HG03280 (cell line): Measurements from ENCODE around the gene FAM184B.

Source experiments
- ATAC-seq: cut with Tn5 transposase; IDR thresholded peaks from one replicate; pipeline ENCODE4 v1.9.1; 2021; ENCODE audit warnings: mild to moderate bottlenecking, moderate library complexity; ENCODE audit not compliant: unreplicated experiment

FAM184B gene

DNA sequence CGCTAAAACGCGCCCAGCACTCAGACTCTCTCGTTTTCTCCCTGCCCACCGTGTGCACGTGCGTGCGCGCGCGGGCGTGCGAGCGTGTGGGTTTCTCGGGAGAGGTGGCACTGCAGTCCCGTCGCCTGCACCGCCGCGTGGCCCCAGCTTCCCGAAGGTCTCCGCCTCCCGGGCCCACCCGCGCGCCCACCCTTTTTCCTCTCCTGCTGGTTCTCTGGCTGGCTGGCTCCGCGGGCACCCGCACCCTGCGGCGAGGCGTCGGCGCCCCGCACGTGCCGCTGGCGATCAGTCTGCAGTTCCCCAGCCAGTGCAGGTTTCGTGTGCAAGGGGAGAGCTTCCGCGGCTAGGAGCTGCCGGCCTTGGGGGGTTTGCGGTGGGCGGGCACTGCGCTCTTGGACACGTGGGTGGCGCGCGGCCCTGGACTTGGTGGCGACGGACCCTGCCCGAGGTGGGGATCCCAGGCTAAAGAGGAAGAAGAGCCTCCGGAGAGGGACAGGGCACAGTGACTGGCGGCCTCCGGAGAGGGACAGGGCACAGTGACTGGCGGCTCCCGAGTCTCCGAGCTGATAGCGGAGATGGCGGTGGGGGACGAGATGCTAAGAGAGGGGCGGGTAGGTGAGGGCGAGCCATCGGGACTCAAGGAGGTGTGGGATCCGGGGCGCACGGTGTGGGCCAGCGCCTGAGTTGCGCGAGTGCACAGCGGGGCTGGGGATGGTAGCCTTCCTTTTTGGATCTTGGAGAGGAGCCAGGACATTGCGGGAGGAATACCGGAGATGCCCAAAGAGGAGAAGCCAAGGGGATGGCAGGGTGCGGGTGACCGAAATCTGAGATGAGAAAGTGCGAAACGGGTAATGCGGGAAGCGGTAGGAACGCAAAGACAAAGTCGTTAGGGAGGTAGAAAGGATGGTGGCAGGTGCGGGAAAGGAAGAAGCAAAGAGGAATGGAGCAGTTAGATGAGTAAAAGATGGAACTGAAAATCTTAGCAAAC is at the start of gene FAM184B:
Gene FAM184B (minus strand): TSS at position 322 of the 988 bp plus-strand sequence. CDS start 322 bp downstream, outside the sequence.
- ATAC-seq: no peak

DNA sequence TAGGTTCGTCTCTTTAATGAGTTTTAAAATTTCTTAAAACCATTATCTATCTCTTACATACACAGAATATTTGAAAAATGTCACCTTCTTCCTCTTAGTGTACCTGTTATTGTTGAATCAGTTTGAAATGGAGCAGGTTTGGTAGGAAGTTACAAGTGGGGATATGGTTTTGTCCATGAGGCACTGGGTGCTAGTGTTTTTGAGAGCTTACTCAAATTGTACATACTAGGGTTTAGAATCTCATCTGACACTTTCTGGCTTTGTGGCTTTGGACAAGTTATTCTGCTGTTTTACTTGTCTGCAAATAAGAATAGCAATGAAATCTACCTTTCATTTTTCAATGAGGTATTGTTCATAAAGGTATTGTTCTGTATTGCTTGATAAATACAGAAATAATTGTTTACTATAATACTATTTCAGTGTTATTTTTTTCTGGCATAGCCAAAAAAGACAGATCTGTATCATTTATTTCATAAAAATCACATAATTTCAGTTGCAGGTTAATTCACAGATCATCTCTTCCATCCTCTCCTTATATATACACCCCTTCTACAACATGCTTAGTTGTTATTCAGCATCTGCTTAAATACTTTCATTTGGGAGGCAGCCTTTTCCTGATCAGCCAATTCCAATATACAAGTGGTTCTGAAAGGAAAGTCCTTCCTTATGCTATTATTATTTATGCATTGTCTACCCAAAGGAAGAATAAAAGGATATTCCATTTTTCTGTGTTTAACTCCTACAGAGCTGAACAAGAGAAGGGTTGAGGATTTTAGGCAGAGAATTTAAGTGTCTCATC is 42.6 kb upstream of the FAM184B start:
- ATAC-seq: no peak

DNA sequence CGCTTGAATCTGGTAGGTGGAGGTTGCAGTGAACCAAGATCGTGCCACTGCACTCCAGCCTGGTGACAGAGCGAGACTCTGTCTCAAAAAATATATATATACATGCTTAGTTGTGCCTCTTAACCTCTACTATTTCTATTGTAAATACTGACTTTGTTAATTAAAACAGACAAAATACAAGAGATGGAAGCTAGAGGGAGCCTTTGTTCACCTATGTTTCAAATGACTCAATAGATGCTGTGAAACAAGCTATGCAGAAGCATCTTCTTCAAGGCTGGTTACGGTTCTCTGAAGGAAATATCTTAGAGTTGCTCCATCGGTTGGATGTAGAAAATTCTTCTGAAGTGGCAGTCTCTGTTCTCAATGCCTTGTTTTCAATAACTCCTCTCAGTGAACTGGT is 35.6 kb upstream of the FAM184B start:
- ATAC-seq: peak; percentile 74

DNA sequence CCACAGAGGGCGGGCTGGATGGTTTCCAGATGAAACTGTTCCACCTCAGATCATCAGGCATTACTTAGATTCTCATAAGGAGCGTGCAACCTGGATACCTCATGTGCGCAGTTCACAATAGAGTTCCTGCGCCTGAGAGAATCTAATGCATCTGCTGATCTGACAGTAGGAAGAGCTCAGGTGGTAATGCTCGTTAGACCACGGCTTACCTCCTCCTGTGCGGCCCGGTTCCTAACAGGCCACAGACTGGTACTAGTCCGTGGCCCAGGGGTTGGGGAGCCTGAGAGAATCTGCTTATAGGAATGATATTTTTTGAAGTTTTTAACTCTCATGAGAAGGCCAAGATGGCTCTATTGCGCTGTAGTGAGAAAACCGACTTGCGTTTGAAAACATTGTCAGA is 34.7 kb upstream of the FAM184B start:
- no peak for ATAC-seq

DNA sequence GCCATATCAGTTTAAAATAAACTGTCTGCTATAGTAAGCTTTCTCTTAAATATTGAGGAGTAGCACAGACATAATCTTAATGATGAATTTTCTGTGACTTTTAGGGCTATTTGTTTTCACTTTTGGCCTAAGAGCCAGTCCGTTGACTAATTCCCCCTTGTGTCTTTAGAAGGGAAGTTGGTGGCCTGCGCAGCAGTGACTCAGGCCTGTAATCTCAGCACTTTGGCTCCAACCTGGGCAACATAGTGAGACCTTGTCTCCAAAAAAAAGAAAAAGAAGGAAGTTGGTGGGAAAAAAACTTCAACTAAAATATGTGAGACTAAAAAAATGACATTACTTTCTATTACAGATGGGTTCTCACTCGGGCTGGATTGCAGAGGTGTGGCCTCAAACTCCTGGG is 32.7 kb upstream of the FAM184B start:
- no peak for ATAC-seq

DNA sequence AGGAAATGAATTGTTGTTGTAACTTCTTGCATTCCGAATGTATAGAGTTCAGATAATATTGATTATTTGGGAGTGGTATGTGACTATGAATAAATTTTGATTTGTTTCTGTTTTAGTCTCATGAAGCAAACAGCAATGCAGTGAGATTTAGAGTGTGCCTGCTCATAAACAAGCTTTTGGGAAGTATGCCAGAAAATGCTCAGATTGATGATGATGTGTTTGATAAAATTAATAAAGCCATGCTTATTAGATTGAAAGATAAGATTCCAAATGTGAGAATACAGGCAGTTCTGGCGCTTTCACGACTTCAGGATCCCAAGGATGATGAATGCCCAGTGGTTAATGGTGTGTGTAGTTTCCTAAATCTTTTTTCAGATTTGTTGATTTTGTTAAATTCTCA is 31.4 kb upstream of the FAM184B start:
- ATAC-seq: no peak

DNA sequence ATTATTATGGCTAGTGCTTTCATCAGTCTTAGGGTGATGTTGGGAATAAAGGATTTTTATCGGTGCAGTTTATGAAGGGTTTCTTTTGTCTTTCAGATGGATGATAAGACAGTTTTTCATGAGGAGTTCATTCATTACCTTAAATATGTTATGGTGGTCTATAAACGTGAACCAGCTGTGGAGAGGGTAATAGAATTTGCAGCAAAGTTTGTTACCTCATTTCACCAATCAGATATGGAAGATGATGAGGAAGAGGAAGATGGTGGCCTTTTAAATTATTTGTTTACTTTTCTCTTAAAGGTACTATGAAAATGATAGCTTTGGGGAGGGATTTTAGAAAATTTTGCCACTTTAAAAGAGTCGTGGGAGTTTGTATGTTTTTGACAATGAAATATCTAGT is 30.7 kb upstream of the FAM184B start:
- ATAC-seq: no peak

DNA sequence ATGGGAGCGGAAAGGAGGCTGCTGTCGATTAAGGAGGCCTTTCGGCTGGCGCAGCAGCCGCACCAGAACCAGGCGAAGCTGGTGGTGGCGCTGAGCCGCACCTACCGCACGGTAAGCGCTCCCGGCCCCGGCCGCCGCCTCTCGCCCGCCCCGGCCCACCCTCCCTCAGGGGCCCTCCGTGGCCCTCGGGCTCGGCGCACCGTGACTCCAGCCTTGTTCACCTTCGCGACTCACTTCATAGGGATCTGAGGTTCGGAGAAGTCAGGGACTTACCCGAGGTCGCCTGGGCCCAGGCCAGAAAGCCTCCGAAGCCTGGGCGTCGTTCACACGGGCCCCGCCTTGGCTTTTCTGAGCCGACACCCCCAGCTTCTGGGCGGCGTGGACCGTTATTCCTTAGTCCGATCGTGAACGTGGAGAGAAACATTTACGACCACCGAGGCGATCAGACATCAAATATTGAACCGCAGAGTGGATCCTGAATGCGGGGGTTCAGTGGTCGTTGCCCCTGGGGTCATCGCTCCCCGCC is 29.7 kb upstream of the FAM184B start:
- ATAC-seq: peak; percentile 38

DNA sequence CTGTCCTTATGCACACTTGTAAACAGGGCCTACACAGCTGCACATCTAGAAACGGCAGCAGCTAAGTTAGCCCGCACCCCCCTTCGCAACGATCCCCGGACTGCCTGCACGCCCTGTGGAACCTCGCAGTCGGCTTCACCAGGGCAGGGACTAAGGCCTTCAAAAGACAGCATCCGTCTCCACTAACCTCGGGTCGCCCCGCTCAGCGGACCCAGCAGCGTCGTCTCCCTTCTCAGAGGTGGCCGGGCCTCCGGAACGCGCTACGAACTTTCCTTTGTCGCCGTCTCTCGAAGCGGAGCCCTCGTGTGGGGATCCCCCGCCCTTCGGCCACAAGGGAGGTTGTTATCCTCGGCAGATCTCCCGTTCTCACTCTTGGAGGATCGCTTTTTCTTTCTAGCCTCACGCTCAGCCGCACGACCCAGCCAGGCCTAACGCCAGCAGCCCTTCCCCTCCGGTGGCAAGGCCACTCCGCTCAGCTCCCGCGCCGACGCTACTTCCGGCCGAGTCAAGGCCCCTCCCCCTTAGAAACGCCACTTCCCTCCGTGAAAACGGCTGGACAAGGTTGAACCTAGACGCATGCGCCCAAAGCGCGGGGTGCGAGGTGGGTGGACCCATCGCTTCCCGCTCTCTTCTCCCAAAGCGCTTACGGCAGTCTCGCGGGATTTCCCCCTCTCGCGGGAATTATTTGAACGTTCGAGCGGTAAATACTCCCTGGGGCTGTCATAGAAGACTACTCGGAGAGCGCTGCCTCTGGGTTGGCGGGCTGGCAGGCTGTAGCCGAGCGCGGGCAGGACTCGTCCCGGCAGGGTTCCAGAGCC is 29.0 kb upstream of the FAM184B start, which contains the start of the genes DCAF16 and NCAPG:
Gene DCAF16 (minus strand): TSS at position 498 of the 818 bp plus-strand sequence. CDS start 6,616 bp downstream, outside the sequence.
Gene NCAPG (plus strand): TSS at position 720 of the 818 bp plus-strand sequence. CDS start 99 bp downstream, outside the sequence.
- peak; percentile 86 for ATAC-seq

DNA sequence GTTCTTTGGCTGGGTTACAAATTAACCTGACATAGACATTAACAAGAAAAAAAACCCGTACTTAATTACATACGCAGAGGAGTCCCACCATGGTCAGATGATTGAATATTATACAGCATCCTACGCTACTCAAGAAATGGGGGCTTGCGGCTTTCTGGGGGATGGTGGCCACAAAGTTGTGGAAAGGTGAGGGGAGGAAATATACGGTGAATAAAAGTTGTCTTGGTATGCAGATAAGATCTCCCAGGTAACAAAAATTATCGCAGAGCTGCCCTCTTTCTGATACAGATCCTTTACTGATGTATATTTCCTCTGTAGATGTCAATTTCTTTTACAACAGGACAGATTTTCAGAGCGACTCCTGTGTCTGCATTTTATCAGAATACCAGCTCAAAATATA is 28.2 kb upstream of the FAM184B start:
- no peak for ATAC-seq

DNA sequence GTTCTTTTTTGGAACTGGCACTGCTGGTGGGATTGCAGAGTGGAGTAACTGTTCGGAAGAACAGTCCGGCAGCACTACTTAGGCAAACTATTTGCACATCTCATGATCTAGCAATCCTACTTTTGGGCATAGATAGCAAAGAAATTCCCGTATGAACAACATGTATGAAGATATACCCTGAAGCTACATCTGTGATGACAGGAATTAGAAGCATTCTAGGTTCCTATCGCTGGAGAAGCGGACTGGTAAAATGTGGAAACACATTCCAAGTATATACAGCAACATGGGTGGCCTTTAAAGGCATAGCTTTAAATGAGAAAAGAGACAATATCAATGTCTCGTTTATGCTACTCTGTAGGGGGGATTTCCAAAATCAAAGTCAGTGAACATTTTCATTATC is 26.0 kb upstream of the FAM184B start:
- ATAC-seq: no peak

DNA sequence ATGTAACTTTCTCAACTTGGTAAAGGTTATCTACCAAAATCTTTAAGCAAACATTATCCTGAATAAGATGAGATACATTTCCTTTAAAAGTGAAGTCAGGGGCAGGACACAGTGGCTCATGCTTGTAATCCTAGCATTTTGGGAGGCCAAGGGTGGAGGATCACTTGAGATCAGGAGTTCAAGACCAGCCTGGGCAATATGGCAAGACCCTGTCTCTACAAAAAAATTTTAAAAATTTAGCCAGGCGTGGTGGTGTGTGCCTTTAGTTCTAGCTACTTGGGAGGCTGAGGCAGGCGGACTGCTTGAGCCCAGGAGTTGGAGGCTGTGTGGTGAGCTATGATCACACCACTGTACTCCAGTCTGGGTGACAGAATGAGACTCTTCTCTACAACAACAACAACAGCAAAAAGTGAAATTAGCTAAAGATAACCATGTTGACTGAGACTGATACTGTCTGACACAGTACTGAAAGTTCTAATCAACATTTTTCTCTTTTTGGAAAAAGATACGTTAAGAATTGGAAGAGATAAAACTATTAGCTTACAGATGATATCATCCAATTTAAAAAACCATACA is 24.2 kb upstream of the FAM184B start:
- ATAC-seq: no peak

DNA sequence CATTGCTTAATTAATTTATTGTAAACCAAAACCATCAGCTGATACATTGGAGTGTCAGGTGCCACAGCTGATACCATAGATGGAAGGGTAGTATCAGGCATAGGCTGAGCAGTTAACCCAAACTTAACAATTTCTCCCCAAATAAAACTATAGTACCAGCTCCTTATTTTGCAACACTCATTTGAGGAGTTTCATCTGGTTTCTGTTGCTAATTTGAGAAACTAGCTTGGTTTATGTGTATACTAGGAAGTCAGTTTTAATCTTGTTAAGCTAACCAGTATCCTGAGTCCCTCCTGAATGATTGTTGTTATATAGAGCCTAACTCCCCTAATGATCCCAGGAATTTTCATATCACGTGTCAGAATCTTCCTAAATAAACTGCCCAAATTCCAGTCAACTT is 16.4 kb upstream of the FAM184B start:
- ATAC-seq: no peak

DNA sequence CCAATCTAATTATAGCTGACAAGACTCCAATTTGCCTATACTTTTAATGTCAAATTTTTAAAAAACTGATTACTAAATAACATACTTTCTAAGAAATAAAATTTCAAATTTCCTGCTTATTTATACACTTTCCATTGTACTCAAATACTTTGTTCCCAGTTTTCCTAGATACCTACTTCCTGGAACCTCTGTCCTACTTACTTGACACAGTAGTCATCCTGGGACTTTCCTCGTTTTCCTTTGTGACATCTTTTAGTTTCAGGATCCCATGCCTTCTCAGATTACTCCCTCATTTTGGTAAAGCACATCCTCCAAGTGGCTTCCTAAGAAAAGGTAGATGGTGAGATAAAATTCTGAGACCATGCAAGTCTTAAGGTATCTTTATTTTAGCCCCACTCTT is 13.3 kb upstream of the FAM184B start:
- ATAC-seq: no peak

DNA sequence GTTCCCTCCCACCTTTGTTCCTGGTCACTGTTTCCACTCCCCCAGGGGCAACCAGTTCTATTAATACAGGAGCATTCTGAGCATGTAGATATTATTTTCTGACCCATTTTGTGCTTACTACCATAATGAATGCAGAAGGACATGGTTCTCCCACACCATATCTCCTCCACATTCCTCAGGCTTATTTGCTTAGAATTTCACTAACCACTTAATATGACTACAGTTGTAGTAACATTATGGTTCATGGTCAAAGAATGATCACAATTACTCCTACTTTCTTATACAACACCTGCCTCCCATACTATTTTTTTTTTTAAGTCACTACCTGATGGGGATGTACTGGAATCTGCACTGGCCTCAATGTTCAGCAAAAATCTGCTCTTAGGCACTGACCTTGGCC is 7.5 kb upstream of the FAM184B start:
- ATAC-seq: no peak

DNA sequence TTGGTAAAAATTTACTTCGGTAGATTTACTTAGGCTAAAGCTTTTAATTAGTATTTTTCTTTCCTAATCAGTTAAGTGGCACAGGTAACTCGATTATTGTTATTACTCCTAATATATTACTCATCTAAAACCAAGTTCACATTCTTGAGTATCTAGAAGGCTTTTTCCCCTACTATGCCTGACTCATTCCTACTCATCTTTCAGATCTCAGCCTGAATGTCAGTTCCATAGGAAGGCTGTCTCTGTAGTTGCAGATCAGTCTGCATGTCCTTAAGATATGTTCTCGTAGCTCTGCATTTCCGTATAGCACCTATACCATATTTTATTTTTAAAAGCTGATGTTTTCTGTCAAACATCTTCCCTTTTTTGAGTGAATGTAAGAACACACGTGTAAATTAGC is 5.9 kb upstream of the FAM184B start:
- no peak for ATAC-seq

DNA sequence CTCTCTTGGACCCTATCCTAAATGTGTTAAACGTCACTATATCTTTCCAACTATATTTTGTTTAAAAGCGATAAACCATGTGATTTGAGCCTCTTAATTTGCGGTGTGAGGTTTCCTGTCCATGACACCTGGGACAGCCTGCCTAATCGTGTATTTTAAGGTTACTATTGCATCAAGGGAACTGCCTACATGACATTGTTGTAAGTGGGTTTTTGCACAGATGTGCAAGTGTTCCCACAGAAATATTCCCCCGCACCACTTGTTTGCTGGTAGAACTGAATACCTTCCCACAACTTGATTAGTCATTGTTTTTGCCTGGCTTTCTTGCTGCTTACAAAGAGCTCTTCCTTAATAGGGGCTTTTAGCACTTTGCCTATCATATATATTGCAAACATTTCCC is 5.1 kb upstream of the FAM184B start:
- no peak for ATAC-seq

DNA sequence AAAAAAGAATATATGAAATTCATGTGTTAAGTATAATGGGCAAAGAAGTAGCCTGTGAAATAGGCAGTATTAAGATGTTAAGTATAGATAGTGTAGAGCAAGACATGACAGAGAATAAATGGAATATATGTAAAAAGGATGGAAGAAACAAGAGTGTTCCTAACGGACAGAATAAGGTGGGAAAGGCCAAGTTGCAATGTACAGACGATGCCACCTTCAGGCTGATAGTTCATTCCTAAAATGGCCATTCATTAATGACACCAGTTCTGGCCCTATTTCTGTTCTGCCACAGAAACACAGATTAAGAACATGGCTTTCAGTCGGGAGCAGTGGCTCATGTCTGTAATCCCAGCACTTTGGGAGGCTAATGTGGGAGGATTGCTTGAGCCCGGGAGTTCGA is 4.4 kb upstream of the FAM184B start:
- no peak for ATAC-seq

DNA sequence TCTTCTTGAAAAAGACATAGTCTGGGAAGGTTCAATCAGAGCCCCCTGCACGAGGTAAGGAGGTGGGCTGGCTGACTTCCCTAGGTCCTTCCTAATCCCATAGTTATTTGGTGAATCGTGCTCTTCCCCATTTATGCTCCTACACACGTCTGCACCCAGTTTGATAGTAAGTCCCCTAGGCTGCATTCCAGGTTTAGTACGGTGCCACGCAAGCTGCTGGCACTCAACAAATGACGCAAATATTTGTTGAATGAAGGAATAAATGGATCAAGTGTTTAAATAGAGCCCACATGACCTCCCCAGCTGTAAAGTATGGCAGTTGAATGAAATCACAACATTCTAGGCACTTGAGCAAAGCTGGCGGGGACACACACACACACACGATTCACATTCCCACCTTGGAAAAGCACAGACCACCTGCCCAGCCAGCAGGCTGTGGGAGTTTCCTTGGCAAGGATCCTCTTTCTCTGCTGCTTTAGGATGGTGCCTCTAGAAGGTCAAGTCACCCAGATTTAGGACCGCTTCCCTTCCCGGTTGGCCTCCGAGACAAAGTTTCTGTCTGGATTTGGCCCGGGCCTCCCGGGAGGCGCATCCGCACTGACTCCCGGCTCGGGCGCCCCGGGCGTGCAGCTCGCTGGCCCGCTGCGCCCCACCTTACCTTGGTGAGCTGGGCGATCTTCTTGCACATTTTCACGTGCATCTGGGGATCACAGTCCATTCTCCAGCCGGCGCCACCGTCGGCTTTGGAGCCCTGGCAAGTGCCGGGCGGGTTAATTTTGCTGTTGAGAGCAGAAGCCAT is 721 bp downstream of the FAM184B start:
- no peak for ATAC-seq
